NCI-H2227 (cell line): Measurements from ENCODE around the gene TDRD7.

Experiments used
- DNase-seq: peaks from one replicate; lab custom pipeline; 2025; ENCODE audit not compliant: unreplicated experiment; lab: John Stamatoyannopoulos, UW

Gene TDRD7, protein sequence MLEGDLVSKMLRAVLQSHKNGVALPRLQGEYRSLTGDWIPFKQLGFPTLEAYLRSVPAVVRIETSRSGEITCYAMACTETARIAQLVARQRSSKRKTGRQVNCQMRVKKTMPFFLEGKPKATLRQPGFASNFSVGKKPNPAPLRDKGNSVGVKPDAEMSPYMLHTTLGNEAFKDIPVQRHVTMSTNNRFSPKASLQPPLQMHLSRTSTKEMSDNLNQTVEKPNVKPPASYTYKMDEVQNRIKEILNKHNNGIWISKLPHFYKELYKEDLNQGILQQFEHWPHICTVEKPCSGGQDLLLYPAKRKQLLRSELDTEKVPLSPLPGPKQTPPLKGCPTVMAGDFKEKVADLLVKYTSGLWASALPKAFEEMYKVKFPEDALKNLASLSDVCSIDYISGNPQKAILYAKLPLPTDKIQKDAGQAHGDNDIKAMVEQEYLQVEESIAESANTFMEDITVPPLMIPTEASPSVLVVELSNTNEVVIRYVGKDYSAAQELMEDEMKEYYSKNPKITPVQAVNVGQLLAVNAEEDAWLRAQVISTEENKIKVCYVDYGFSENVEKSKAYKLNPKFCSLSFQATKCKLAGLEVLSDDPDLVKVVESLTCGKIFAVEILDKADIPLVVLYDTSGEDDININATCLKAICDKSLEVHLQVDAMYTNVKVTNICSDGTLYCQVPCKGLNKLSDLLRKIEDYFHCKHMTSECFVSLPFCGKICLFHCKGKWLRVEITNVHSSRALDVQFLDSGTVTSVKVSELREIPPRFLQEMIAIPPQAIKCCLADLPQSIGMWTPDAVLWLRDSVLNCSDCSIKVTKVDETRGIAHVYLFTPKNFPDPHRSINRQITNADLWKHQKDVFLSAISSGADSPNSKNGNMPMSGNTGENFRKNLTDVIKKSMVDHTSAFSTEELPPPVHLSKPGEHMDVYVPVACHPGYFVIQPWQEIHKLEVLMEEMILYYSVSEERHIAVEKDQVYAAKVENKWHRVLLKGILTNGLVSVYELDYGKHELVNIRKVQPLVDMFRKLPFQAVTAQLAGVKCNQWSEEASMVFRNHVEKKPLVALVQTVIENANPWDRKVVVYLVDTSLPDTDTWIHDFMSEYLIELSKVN

GRCh38 chr9:97411789-97412625 is at the start of gene TDRD7:
Gene TDRD7 (plus strand): TSS chr9:97412096. CDS start chr9:97428466, 16,370 bp downstream.
- DNase-seq: peak; percentile 89

- DNase-seq: no peak
Measured at GRCh38 chr9:97362777-97363545, 48.9 kb upstream of the TDRD7 start.

- DNase-seq: no peak
Measured at GRCh38 chr9:97363661-97364299, 48.1 kb upstream of the TDRD7 start.

DNA sequence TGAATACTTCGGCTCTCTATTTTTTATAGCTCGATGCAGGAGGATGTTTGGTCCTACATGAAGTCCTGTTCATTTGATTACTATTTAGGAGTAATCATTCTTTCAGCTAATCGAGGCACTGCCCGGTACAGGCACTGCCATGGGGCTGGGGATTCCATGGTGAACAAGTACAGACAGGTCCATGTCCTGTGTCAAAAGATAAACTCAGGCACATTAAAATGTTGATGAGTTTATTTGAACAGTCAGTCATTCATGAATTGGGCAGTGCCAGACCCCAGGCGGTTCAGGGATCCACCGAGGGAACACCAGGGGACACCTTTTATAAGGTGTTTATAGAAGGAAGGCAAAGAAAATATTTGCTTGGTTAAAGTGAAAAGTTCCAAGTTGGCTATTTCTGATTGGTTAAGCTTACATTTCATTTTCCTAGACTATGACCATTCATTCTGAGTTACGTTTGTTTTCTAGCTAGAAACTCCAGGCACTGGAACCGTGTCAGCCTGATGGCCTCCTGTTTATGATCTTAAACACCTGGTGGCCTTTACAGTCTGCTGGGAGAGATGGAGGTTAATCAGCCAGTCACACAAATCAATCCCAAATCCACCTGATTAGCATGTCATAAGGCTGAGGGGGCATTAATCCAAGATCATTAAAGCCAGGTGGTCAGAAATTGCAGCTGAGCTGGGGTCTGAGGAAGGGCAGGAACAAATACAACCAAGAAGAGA is 47.0 kb upstream of the TDRD7 start:
- no peak for DNase-seq

- DNase-seq: no peak
Measured at GRCh38 chr9:97365634-97366033, 46.3 kb upstream of the TDRD7 start.

GRCh38 chr9:97366476-97366875 is 45.4 kb upstream of the TDRD7 start:
- no peak for DNase-seq

- DNase-seq: no peak
Measured at GRCh38 chr9:97366889-97367288, 45.0 kb upstream of the TDRD7 start.

DNA sequence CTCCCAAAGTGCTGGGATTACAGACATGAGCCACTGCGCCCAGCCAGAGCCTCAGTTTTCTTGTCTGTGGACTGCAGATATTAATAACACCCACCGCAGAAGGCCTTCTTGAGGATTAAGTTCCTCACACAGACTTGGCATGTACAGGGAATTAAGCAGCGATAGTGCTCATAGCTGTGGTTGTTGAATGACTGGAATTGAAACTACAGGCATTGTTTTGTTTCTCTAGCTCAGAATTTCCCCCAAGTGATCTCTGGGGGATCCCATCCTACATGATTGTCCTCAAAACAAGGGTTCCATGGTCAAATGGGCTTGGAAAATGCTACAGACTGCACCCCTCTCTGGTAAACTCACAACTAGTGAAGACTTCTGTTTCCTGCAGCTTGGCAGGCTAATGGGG is 44.2 kb upstream of the TDRD7 start:
- no peak for DNase-seq

- DNase-seq: no peak
Measured at GRCh38 chr9:97368964-97369363, 42.9 kb upstream of the TDRD7 start.

DNA sequence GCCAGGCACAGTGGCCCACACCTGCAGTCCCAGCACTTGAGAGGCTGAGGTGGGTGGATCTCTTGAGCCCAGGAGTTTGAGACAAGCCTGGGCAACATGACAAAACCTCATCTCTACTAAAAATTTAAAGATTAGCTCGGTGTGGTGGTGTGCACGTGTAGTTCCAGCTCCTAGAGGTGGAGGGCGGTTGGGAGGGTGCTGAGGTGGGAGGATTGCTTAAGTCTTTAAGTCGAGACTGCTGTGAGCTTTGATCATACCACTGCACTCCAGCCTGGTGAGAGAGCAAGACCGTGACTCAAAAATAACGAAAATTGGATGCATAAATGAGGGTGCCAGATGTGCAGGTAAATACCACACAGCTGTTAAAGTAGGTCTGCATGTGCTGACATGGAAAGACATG is 39.3 kb upstream of the TDRD7 start:
- DNase-seq: no peak

DNA sequence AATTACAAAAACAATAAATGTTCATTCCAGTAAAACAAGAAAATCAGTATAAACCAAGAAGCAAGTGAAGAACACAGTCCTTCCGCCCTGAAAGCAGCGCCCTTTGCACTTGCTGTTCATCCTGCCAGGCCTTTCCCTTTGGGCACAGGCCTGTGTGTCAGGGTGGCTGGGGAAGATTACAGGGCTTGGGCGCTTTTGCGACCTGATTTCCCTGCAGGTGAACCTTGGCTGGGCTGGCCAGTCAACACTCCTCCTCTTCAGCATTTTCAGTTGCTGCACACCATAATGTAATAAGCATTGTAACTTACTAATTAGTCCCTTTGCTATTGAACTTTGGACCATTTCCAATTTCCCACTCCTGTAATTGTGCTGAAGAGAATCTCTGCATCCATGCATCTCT is 38.6 kb upstream of the TDRD7 start:
- no peak for DNase-seq

DNA sequence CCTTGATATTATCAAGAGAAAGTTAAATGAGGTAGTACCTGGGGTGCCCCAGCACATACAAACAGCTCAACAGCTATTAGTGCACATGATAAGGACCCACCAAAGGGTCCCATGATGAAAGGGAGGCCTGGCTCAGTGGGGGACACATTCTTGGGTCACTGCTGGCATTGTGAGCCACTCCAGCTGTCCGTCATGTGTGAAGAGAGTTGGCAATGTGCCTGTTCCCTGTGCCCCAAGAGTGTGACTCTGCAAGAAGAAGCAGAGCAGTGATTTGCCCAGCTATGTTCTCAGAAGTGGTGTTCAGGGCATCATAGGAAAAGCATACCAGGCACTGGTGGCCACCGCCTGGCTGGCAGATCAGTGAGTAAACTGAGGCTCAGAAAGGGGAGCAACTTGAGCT is 37.1 kb upstream of the TDRD7 start:
- no peak for DNase-seq

DNA sequence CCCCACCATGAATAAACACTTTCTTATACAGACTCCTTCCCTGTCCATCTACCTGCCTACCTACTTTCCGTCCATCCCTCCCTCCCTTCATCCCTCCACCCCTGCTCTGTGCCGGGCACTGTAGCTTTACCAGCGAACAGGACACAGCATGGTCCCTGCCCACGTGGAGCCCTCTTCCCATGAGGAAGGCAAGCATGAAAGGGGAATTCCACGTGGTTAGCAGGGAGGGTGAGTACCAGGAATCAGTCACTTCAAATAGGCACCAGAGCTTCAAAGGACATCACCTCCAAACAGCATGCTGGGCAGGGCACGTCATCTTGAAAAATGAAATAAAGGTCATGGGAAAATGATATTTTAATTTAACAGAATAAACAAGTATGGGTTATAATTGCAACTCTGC is 35.0 kb upstream of the TDRD7 start:
- no peak for DNase-seq

DNA sequence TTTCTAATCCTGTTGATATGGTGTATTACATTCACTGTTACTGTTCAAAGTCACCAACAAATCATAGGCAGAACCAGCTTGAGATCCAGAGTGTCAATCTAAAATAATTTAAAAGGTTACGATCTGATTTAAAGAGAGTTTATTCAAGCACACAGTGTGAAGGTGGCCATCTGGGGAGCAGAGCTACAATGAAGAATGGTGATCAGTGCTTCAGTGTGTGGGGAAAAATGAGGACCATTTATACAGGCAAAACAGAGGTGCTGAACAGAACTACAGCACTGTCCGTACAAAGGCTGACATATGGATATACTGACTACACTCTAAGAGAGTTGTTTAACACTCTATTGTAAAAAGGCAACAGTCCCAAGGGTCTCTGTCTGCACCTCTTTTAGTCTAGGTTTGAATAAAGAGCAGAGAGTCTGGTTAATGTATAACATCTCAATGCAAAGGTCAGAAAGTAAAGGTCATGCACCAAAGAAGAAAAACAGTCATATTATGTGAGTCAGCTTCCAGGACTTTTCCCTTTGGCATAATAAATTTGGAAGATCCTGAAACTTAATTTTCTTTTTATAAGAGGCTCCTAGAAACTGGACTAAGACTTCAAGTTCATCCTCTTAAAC is 29.7 kb upstream of the TDRD7 start:
- DNase-seq: no peak

GRCh38 chr9:97384406-97385262 is 27.3 kb upstream of the TDRD7 start:
- DNase-seq: no peak

DNA sequence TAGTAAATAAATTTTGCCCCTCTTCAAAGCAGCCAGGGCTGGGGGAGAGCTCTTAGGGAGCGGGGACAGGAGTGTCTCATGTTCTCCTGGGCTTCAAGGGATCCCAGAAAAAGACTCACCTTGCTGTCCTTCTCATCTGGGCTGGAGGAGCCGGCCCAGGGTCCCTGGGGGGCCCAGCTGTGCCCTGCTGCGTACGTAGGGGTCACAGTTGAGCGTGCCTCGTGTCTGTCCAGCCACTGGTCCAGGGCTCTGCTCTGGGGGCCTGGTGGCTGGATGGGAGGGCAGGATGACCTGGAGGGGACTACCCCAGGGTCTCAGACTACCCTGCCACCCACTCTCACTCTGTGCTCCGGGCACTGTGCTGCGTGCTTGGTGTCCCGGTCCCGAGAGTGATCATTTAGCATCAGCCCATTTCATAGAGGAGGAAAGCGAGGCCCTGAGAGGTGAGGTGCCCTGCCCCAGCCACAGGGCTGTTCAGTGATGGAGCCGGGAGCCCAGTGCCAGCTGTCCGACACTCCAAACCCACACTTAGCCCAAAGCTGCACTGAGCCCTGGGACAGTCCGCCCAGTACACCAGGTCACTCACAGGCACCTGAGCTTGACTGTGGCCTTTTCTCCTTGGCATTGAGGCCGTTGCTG is 26.2 kb upstream of the TDRD7 start:
- no peak for DNase-seq

DNA sequence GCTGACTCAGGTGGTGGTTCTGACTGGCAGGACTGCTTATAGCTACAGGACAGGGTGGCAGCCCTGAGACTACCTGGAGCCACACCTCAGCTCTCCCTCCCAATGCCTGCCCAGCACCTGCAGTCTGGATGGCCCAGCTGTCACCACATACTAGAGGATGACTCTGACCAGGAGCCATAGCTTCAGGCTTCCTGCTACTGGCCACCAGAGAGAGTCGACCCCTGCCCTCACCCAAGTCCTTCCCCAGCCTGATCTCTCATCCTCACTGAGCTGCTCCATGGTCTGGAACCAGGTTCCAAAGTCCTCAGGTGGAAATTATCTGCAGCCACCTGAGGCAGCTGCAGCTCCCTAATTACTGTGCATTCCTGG is 25.6 kb upstream of the TDRD7 start:
- DNase-seq: no peak
